ENCODE measurements around the gene NENF.
"Not testable (repeated sequence)": the region's sequence is repeated elsewhere in the genome, so short reads cannot be mapped to it uniquely, and the experiment has no call there.

Gene NENF

GRCh38 chr1:212432661-212433576, at the start of gene NENF:
TSS of gene NENF (plus strand) at chr1:212432920. CDS start at chr1:212432944, 24 bp downstream.
- DNase-seq (ENCODE audit: low spot score): peak; percentile 90

- DNase-seq (ENCODE audit: low spot score): no peak
Observed at GRCh38 chr1:212386029-212386428, 46.7 kb upstream of the NENF start.

- no peak for DNase-seq (ENCODE audit: low spot score)
Observed at GRCh38 chr1:212388985-212389716, 43.6 kb upstream of the NENF start.

GRCh38 chr1:212395678-212396437, 36.9 kb upstream of the NENF start:
- DNase-seq (ENCODE audit: low spot score): not testable (repeated sequence)

- no peak for DNase-seq (ENCODE audit: low spot score)
Observed at GRCh38 chr1:212396638-212397037, 36.1 kb upstream of the NENF start.

- no peak for DNase-seq (ENCODE audit: low spot score)
Observed at GRCh38 chr1:212397171-212397570, 35.5 kb upstream of the NENF start.

GRCh38 chr1:212401042-212401441, 31.7 kb upstream of the NENF start:
- no peak for DNase-seq (ENCODE audit: low spot score)

GRCh38 chr1:212401838-212402582, 30.7 kb upstream of the NENF start:
- DNase-seq (ENCODE audit: low spot score): no peak

- DNase-seq (ENCODE audit: low spot score): no peak
Observed at GRCh38 chr1:212402666-212403321, 29.9 kb upstream of the NENF start.

- DNase-seq (ENCODE audit: low spot score): no peak
Observed at GRCh38 chr1:212410231-212410820, 22.4 kb upstream of the NENF start.

- DNase-seq (ENCODE audit: low spot score): no peak
Observed at GRCh38 chr1:212412374-212412773, 20.3 kb upstream of the NENF start.

- DNase-seq (ENCODE audit: low spot score): no peak
Observed at GRCh38 chr1:212413902-212414327, 18.8 kb upstream of the NENF start.

- peak; percentile 91 for DNase-seq (ENCODE audit: low spot score)
Observed at GRCh38 chr1:212414328-212415106, 18.2 kb upstream of the NENF start, which contains the start of gene PACC1. TSS of gene PACC1 (minus strand) at chr1:212414886. CDS start at chr1:212414757, 129 bp downstream.

GRCh38 chr1:212415107-212415841, 17.4 kb upstream of the NENF start:
- peak; percentile 97 for DNase-seq (ENCODE audit: low spot score)

- no peak for DNase-seq (ENCODE audit: low spot score)
Observed at GRCh38 chr1:212421165-212421564, 11.6 kb upstream of the NENF start.

- DNase-seq (ENCODE audit: low spot score): no peak
Observed at GRCh38 chr1:212423879-212424278, 8.8 kb upstream of the NENF start.

GRCh38 chr1:212428496-212428895, 4.2 kb upstream of the NENF start:
- no peak for DNase-seq (ENCODE audit: low spot score)

- no peak for DNase-seq (ENCODE audit: low spot score)
Observed at GRCh38 chr1:212430416-212430815, 2.3 kb upstream of the NENF start.

GRCh38 chr1:212430955-212431394, 1.7 kb upstream of the NENF start:
- no peak for DNase-seq (ENCODE audit: low spot score)
